HEK293 (cell line): ENCODE measurements around the gene DDX50.

Experiments used
- REST ChIP-seq: fragments of 450-650 bp; formaldehyde crosslinking; IDR thresholded peaks from 2 replicates; pipeline ENCODE4 v1.5.1; 2016; ENCODE audit warnings: missing biosample characterization, missing genetic modification characterization
- YY1 ChIP-seq: fragments of 450-650 bp; formaldehyde crosslinking; IDR thresholded peaks from 2 replicates; pipeline ENCODE4 v1.5.1; 2018; ENCODE audit warnings: missing biosample characterization, missing genetic modification characterization
- ZNF221 ChIP-seq: fragments of 450-650 bp; formaldehyde crosslinking; IDR thresholded peaks from 2 replicates; pipeline ENCODE4 v1.5.1; 2017; ENCODE audit warnings: missing biosample characterization, missing genetic modification characterization, borderline replicate concordance
- ZNF311 ChIP-seq: fragments of 450-650 bp; formaldehyde crosslinking; IDR thresholded peaks from 2 replicates; pipeline ENCODE4 v1.5.1; 2017; ENCODE audit warnings: missing biosample characterization, missing genetic modification characterization, borderline replicate concordance
- ZNF48 ChIP-seq: fragments of 450-650 bp; formaldehyde crosslinking; IDR thresholded peaks from 2 replicates; pipeline ENCODE4 v1.5.1; 2016; ENCODE audit warnings: missing biosample characterization, missing genetic modification characterization
- TF ChIP-seq, protein P1 (sequence below): fragments of 450-650 bp; formaldehyde crosslinking; IDR thresholded peaks from 2 replicates; pipeline ENCODE4 v1.5.1; 2016; ENCODE audit warnings: missing biosample characterization, missing genetic modification characterization
- TF ChIP-seq, protein P2 (sequence below): IDR thresholded peaks from 2 replicates; pipeline ENCODE4 v1.6.1; 2011; ENCODE audit warnings: mild to moderate bottlenecking, low read depth, low read length, borderline replicate concordance

GRCh38 chr10:68895041-68895440 lies 6.1 kb upstream of the DDX50 start:
- TF ChIP-seq, protein P1, sequence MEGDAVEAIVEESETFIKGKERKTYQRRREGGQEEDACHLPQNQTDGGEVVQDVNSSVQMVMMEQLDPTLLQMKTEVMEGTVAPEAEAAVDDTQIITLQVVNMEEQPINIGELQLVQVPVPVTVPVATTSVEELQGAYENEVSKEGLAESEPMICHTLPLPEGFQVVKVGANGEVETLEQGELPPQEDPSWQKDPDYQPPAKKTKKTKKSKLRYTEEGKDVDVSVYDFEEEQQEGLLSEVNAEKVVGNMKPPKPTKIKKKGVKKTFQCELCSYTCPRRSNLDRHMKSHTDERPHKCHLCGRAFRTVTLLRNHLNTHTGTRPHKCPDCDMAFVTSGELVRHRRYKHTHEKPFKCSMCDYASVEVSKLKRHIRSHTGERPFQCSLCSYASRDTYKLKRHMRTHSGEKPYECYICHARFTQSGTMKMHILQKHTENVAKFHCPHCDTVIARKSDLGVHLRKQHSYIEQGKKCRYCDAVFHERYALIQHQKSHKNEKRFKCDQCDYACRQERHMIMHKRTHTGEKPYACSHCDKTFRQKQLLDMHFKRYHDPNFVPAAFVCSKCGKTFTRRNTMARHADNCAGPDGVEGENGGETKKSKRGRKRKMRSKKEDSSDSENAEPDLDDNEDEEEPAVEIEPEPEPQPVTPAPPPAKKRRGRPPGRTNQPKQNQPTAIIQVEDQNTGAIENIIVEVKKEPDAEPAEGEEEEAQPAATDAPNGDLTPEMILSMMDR (tag by site-specific recombination) = no peak
- TF ChIP-seq YY1 (tag by site-specific recombination) (no peak), ZNF221 (tag by site-specific recombination) (no peak), ZNF48 (no peak), ZNF311 (tag by site-specific recombination) (no peak), REST (tag by site-specific recombination) (no peak)
- TF ChIP-seq, protein P2, sequence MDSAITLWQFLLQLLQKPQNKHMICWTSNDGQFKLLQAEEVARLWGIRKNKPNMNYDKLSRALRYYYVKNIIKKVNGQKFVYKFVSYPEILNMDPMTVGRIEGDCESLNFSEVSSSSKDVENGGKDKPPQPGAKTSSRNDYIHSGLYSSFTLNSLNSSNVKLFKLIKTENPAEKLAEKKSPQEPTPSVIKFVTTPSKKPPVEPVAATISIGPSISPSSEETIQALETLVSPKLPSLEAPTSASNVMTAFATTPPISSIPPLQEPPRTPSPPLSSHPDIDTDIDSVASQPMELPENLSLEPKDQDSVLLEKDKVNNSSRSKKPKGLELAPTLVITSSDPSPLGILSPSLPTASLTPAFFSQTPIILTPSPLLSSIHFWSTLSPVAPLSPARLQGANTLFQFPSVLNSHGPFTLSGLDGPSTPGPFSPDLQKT = no peak
